Naive B cell (primary cell): Measurements from ENCODE around the gene CPA5. TPM values are rescaled to one million over a fixed set of nuclear protein-coding genes. Genes with fewer than 3 reads are reported as not detected.
"Not testable (repeated sequence)": the region's sequence is repeated elsewhere in the genome, so short reads cannot be mapped to it uniquely, and the experiment has no call there.

Source experiments
- ATAC-seq, 2 donors: fragments of 150-1000 bp; cut with Tn5 transposase; 2 replicates each; pipeline ENCODE4 v1.10.0; 2021; ENCODE audit warnings: low read depth in 2 of 2, mild to moderate bottlenecking in 2 of 2, moderate library complexity in 2 of 2
- DNase-seq: peaks from one replicate; pipeline ENCODE4 v3.0.0; 2022
- H3K27ac Mint-ChIP-seq, 6 donors: one replicate each; pipeline ENCODE4 v1.8.0; 2020 to 2022; ENCODE audit warnings: mild to moderate bottlenecking in 6 of 6, mixed read lengths in 6 of 6, moderate library complexity in 5 of 6, inconsistent platforms in 2 of 6
- H3K27me3 Mint-ChIP-seq, 3 donors: one replicate each; pipeline ENCODE4 v1.8.0; 2021 to 2022; ENCODE audit warnings: mixed read lengths in 3 of 3, mild to moderate bottlenecking in 1 of 3
- H3K36me3 Mint-ChIP-seq, 2 donors: one replicate each; pipeline ENCODE4 v1.8.0; 2020 to 2022; ENCODE audit warnings: mixed read lengths in 2 of 2, inconsistent platforms in 1 of 2, mild to moderate bottlenecking in 1 of 2
- H3K4me1 Mint-ChIP-seq, 3 donors: one replicate each; pipeline ENCODE4 v1.8.0; 2020 to 2022; ENCODE audit warnings: mixed read lengths in 3 of 3, inconsistent platforms in 1 of 3, mild to moderate bottlenecking in 1 of 3, moderate library complexity in 1 of 3
- H3K4me3 Mint-ChIP-seq, 8 donors: one replicate each; pipeline ENCODE4 v1.8.0; 2020 to 2022; ENCODE audit warnings: mild to moderate bottlenecking in 8 of 8, mixed read lengths in 8 of 8, moderate library complexity in 8 of 8, inconsistent platforms in 2 of 8
- H3K9me3 Mint-ChIP-seq, 7 donors: one replicate each; pipeline ENCODE4 v1.8.0; 2020 to 2022; ENCODE audit warnings: mixed read lengths in 7 of 7, mild to moderate bottlenecking in 5 of 7, inconsistent platforms in 2 of 7, moderate library complexity in 1 of 7
- polyA plus RNA-seq, 6 donors: library from polyadenylated mRNA; unstranded; fragments of 300-500 nt; fragmentation: Illumina TruSeq; gene quantifications; one replicate each; pipeline ENCODE4 v1.2.3, GENCODE V29; 2021; ENCODE audit warnings: low read depth in 6 of 6

The CPA5 gene
- polyA plus RNA-seq, 6 donors from 2014 or later, result 0.18 TPM; not detected in 5

DNA sequence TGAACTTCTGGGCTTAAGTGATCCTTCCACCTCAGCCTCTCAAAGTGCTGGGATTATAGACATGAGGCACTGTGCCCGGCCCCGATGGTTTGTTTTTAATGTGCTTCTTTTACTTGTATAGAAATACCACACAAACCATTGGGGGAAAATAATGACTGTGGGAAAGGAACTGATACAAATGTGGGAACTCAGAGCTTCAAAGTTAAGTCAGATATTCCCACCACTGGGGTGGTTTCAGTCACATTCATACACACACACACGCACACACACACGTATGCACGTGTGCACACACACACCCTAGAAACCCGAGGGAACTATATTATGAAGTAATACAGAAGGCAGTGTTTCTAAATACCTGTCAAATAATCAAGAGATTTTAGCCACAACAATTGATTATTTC, 34.6 kb upstream of the CPA5 start:
- Mint-ChIP-seq H3K27me3 (peaks cover 0 to 5% (median 2%) of the 10 kb centered on the region in 3 donors), H3K4me1 (no peaks in the 10 kb centered on the region), H3K27ac (no peak overlapping the region), H3K9me3 (peaks cover 0 to 2% (median 0%) of the 10 kb centered on the region in 7 donors), H3K4me3 (no peak overlapping the region), H3K36me3 (no peaks in the 10 kb centered on the region)
- no peak for ATAC-seq
- no peak for DNase-seq

DNA sequence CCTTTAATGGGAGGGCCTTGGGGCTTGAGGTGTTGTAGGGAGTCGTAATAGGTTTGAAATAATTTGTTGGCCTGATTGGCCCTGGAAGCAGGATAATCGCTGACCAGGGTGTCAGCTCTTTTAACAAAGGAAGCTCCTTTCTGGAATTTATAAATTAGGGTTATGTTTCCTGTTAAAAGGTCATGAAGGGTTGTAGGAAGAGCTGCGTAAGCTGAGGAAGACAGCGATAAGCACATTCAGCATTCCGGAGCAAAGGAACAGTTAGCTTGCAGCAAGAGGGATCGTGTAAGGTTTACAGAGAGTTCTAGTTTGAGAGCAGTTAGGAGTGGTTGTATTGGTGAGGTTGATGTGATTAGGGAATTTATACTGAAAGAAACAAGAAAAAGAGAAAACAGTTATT, 30.3 kb upstream of the CPA5 start:
- Mint-ChIP-seq H3K9me3 (no peaks in the 10 kb centered on the region), H3K4me3 (no peak overlapping the region), H3K4me1 (no peaks in the 10 kb centered on the region), H3K27ac (no peak overlapping the region), H3K36me3 (no peaks in the 10 kb centered on the region), H3K27me3 (peaks cover 0 to 8% (median 7%) of the 10 kb centered on the region in 3 donors)
- ATAC-seq (no peak), DNase-seq (no peak)

DNA sequence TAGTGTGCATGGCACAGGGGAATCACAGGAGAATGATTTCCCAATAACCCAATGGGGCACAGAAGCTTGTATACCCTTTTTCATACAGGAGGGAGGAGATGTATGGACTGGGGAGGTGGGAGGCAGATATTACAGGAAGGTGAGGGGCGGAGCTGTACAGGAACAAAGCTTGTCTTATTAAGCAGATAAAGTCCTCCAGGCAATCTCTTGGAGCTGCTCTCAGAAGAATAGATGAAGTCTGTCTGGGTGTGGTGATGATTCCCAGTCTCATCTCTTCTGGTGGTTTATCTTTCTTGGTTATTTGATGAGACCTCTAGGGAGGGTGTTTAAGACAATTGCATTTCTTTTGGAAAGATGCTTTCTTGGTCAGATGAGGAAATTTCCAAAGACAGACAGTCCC, 25.1 kb upstream of the CPA5 start:
- peaks cover 0 to 10% (median 8%) of the 10 kb centered on the region in 3 donors for H3K27me3 Mint-ChIP-seq
- no peak for DNase-seq
- H3K36me3 Mint-ChIP-seq, result no peaks in the 10 kb centered on the region
- no peaks in the 10 kb centered on the region for H3K4me1 Mint-ChIP-seq
- H3K4me3 Mint-ChIP-seq, result no peak overlapping the region
- H3K9me3 Mint-ChIP-seq, result peaks cover 0 to 9% (median 2%) of the 10 kb centered on the region in 7 donors
- no peak overlapping the region for H3K27ac Mint-ChIP-seq
- ATAC-seq, result no peak

DNA sequence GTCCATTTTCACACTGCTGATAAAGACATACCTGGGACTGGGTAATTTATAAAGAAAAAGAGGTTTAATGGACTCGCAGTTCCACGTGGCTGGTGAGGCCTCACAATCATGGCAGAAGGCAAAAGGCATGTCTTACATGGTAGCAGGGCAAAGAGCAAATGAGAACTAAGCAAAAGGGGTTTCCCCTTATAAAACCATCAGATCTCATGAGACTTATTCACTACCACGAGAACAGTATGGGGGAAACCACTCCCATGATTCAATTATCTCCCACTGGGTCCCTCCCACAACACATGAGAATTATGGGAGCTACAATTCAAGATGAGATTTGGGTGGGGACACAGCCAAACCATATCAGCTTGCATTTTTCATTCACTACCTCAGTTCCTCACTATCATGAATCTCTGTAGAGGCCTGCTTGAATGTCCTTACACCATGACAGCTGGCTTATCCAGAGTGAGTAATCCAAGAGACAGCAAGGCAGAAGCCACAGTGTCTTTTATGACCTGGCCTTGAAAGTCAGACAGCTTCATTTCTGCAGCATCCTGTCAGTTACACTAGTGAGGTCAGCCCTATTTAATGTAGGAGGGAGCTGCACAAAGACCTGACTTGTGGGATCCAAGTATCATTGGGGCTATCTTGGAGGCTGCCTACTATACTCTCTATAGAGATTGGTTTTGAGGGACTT, 22.9 kb upstream of the CPA5 start:
- not testable (repeated sequence) for ATAC-seq, H3K4me1 Mint-ChIP-seq, DNase-seq, H3K27ac Mint-ChIP-seq, H3K4me3 Mint-ChIP-seq, H3K9me3 Mint-ChIP-seq, H3K36me3 Mint-ChIP-seq
- peaks cover 0 to 10% (median 8%) of the 10 kb centered on the region in 3 donors for H3K27me3 Mint-ChIP-seq

DNA sequence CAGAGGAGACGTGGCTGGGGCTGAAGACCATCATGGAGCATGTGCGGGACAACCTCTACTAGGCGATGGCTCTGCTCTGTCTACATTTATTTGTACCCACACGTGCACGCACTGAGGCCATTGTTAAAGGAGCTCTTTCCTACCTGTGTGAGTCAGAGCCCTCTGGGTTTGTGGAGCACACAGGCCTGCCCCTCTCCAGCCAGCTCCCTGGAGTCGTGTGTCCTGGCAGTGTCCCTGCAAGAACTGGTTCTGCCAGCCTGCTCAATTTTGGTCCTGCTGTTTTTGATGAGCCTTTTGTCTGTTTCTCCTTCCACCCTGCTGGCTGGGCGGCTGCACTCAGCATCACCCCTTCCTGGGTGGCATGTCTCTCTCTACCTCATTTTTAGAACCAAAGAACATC, 22.0 kb upstream of the CPA5 start:
- ATAC-seq (no peak), DNase-seq (no peak)
- Mint-ChIP-seq H3K36me3 (no peaks in the 10 kb centered on the region), H3K4me3 (peak overlapping the region in 1 of 8 donors; percentile 24), H3K4me1 (no peaks in the 10 kb centered on the region), H3K27me3 (peaks cover 0 to 10% (median 8%) of the 10 kb centered on the region in 3 donors), H3K27ac (no peak overlapping the region), H3K9me3 (peaks cover 0 to 9% (median 2%) of the 10 kb centered on the region in 7 donors)

DNA sequence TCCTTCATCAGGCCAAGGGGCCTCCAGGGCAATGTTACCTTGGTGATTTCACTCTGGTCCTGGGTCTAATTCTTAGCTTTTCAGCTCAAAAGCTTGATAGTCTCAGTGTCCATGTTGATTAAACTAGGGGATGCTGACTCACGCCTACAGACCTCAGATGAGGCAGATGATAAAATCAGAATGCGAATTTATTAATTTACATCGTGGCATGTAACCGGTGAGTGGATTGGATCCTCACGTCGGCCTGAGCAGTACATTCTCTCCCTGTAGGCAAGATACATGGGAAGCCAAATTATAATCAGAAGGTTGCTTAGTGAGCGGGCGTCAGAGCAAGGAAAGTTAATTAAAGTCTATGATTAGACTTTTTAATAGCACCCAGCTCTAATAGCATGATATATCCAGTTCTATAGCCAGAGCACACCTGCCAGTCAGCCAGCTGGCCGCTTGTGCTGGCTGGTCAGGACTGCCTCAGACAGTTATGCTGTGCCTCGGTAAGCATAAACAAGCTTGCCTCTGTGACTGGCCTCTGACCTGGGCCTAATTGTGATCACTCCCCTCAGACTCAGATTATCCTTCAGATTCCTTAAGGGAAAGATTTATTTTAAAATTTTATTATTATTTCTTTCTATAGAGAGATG, 20.2 kb upstream of the CPA5 start:
- no peak for DNase-seq
- peak overlapping the region in 1 of 8 donors; percentile 16 for H3K4me3 Mint-ChIP-seq
- H3K27ac Mint-ChIP-seq, result no peak overlapping the region
- peaks cover 0 to 4% (median 0%) of the 10 kb centered on the region in 3 donors for H3K27me3 Mint-ChIP-seq
- no peaks in the 10 kb centered on the region for H3K36me3 Mint-ChIP-seq
- H3K9me3 Mint-ChIP-seq, result peaks cover 0 to 9% (median 2%) of the 10 kb centered on the region in 7 donors
- no peak for ATAC-seq
- no peaks in the 10 kb centered on the region for H3K4me1 Mint-ChIP-seq

DNA sequence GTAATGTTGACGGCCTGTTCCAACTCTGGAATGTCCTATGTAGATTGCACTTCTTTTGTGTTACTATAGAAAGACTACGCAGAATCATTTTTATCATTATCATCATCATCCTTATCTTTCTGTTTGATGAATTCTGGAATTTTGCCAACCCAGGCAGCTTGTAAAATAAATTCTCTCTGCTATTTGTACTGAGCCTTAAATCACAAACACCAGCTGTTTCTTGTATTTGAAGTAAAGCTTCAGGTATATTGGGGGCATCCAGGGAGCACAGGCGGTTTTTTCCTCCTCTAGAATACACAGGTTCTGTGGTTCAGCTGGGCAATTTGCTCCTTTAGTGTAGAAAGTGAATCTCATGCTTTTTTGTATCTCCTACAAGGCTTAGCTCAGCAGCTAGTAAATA, 14.9 kb upstream of the CPA5 start:
- peaks cover 0 to 4% (median 0%) of the 10 kb centered on the region in 3 donors for H3K27me3 Mint-ChIP-seq
- H3K27ac Mint-ChIP-seq, result no peak overlapping the region
- peaks cover 0 to 2% (median 0%) of the 10 kb centered on the region in 7 donors for H3K9me3 Mint-ChIP-seq
- H3K36me3 Mint-ChIP-seq, result no peaks in the 10 kb centered on the region
- DNase-seq, result no peak
- ATAC-seq, result no peak
- no peaks in the 10 kb centered on the region for H3K4me1 Mint-ChIP-seq
- no peak overlapping the region for H3K4me3 Mint-ChIP-seq

DNA sequence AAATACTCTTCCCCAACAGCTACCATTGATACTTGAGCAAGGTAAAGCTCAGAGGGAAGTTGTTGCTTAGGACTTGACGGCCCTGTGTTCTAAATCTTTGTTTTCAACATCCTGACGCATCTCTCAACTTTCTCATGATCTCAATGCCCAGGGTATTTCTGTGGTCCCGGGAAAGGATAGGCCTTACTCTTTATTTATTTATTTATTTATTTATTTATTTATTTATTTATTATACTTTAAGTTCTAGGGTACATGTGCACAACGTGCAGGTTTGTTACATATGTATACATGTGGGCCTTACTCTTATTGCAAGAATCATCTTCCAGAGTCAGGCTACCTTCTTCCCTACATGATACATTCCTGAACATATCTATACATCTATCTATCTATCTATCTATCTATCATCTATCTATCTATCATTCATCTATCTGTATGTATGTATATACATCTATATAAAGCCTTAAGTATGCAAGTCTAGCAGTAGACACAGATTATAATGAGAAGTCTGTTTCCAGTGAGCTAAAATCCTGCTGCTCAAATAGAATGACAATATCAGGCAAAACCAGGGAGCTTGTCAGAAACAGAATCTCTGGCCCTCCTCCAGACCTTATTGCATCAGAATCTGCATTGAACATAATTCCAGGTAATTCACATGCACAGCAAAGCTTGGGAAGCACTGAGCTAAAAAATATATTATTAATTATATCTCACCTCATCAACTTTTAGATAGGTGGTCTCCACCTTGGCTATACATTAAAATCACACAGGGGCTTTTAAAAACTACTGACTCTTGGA, 12.2 kb upstream of the CPA5 start:
- Mint-ChIP-seq H3K4me3 (no peak overlapping the region), H3K9me3 (no peaks in the 10 kb centered on the region), H3K36me3 (no peaks in the 10 kb centered on the region), H3K27ac (no peak overlapping the region), H3K27me3 (peaks cover 0 to 4% (median 0%) of the 10 kb centered on the region in 3 donors), H3K4me1 (no peaks in the 10 kb centered on the region)
- no peak for ATAC-seq
- no peak for DNase-seq

DNA sequence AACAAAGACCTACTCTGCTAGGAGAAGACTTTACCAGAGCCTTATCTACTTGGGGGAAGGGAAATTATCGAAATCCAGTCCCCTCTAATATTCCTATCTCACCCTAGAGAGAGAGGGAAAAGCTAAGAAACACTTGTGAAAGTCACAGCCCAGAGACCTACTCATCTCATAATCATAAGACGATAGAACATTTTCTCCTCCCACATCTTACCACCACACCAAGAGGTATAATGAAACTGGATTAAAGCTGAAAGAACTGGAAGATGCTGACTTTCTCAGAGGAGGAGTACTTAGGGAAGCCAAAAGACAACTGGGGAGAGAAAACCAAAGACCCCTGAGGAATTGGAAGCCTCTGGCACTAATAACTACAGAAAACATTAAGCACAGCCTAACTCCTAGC, 10.8 kb upstream of the CPA5 start:
- Mint-ChIP-seq H3K36me3 (no peaks in the 10 kb centered on the region), H3K27ac (no peak overlapping the region)

DNA sequence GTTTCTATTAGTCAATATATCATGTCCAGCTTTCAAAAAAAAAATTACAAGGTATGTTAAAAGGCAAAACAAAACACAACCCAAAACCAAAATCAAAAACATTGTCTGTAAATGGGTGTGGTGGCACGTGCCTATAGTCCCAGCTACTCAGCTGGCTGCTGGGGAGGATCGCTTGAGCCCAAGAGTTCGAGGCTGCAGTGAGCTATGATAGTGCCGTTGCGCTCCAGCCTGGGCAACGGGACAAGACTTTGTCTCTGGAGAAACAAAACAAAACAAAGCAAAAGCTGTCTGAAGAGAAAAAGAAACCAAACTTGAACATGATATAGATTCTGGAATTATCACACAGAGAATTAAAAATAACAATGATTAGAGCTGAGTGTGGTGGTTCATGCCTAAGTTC, 10.3 kb upstream of the CPA5 start:
- H3K4me3 Mint-ChIP-seq, result peak overlapping the region in 1 of 8 donors; percentile 44
- H3K36me3 Mint-ChIP-seq, result no peaks in the 10 kb centered on the region
- DNase-seq (no peak), ATAC-seq (no peak)
- no peaks in the 10 kb centered on the region for H3K4me1 Mint-ChIP-seq
- no peaks in the 10 kb centered on the region for H3K9me3 Mint-ChIP-seq
- H3K27ac Mint-ChIP-seq, result no peak overlapping the region
- peaks cover 0 to 4% (median 0%) of the 10 kb centered on the region in 3 donors for H3K27me3 Mint-ChIP-seq

More for the DNA sequence above, 10.8 kb upstream of the CPA5 start:
- no peak overlapping the region for H3K4me3 Mint-ChIP-seq
- no peak for DNase-seq
- no peaks in the 10 kb centered on the region for H3K4me1 Mint-ChIP-seq
- no peaks in the 10 kb centered on the region for H3K9me3 Mint-ChIP-seq
- peaks cover 0 to 4% (median 0%) of the 10 kb centered on the region in 3 donors for H3K27me3 Mint-ChIP-seq
- ATAC-seq, result no peak

DNA sequence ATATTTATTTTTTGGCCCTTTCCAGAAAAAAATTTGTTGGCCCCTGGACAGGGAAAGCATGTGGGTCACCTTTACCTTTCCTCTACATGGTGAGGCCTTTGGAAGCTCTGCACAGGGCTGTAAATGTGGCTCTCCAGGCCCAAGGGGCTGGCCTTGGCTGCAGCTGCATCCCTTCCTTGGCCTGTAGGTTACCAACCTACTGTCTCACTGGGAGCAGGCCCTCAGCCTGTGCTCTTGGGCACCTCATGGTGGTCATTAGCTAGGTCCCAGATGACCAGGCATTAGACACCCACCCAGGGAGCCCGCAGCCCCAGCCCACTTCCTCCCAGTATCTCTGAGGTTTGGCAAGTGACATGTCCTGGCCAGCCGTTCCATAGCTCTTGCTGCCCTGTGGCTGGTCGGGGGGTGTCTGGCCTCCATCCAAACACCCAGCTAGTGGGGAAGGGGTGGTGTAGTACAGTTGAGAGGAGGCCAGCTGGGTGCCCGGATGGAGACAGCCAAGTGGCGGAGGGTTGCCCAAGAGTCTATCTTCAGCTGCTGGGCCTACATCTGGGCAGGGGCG, 7.1 kb upstream of the CPA5 start:
- DNase-seq (no peak), ATAC-seq (no peak)
- no peaks in the 10 kb centered on the region for H3K4me1 Mint-ChIP-seq
- H3K27me3 Mint-ChIP-seq, result peaks cover 0 to 1% (median 0%) of the 10 kb centered on the region in 3 donors
- H3K4me3 Mint-ChIP-seq, result no peak overlapping the region
- H3K9me3 Mint-ChIP-seq, result peaks cover 0 to 6% (median 0%) of the 10 kb centered on the region in 7 donors
- peak overlapping the region in 1 of 6 donors; percentile 69 for H3K27ac Mint-ChIP-seq
- H3K36me3 Mint-ChIP-seq, result no peaks in the 10 kb centered on the region

DNA sequence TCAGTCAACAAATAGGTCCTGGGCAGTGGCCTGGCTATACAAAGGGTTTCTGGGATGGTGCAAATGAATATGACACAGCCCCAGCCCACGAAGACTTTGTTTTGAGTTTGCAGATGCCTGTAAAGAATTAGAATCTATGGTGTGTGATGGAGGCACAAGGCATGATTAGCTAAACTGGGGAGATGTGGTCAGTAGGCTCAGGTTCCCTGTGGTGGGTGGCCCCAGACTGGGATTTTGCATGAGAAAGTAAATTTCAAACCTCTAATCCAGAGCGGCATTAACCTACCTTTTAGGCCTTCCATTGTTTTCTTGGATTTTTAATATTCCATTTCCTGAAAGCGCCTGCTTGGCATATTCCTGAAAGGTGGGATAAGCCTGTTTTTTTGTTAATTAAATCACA, 6.4 kb upstream of the CPA5 start:
- no peak for ATAC-seq
- H3K4me1 Mint-ChIP-seq, result no peaks in the 10 kb centered on the region
- H3K27ac Mint-ChIP-seq, result no peak overlapping the region
- H3K9me3 Mint-ChIP-seq, result peaks cover 0 to 6% (median 0%) of the 10 kb centered on the region in 7 donors
- no peak for DNase-seq
- H3K4me3 Mint-ChIP-seq, result no peak overlapping the region
- no peaks in the 10 kb centered on the region for H3K36me3 Mint-ChIP-seq
- H3K27me3 Mint-ChIP-seq, result peaks cover 0 to 3% (median 0%) of the 10 kb centered on the region in 3 donors

DNA sequence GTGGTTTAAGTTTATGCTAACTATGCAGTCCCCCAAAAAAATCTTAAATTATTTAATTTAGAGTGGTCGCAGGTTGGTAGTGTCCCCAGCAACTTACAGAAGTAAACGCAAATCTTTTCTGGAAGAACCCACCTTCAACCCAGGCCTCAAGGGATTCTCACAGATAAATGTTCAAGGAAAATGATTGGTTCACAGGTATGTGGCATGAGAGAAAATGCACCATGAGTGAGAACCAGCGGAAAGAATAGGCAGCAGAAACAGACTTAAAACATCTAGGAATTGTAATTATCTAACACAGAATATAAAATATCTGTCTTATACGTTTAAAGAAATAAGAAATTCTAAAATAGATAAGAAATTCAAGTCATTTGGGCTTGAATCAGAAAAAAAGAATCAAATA, 2.7 kb upstream of the CPA5 start:
- ATAC-seq (no peak), DNase-seq (no peak)
- Mint-ChIP-seq H3K4me1 (no peaks in the 10 kb centered on the region), H3K27ac (no peak overlapping the region), H3K9me3 (peaks cover 0 to 6% (median 0%) of the 10 kb centered on the region in 7 donors), H3K27me3 (peaks cover under 1 to 12% (median 7%) of the 10 kb centered on the region in 3 donors), H3K4me3 (no peak overlapping the region), H3K36me3 (no peaks in the 10 kb centered on the region)
